Activated naive CD4-positive, alpha-beta T cell treated with anti-CD3 and anti-CD28 coated beads for 36 hours (primary cell): ENCODE measurements around the gene COBLL1. TPM values are rescaled to one million over a fixed set of nuclear protein-coding genes. Genes with fewer than 3 reads are reported as not detected.
"Not testable (repeated sequence)": the region's sequence is repeated elsewhere in the genome, so short reads cannot be mapped to it uniquely, and the experiment has no call there.

ENCODE experiments used
- CTCF ChIA-PET: fragments of 350-600 bp; sonication (Branson Sonifier 250); formaldehyde crosslinking; loops from one replicate; lab custom pipeline; 2021; ENCODE audit warnings: antibody characterized with exemption; lab: Charles Lee
- DNase-seq: peaks from one replicate; pipeline ENCODE4 v3.0.0-alpha.2; 2020
- H3K27ac Mint-ChIP-seq: one replicate; pipeline ENCODE4 v1.8.0; 2021; ENCODE audit warnings: mild to moderate bottlenecking, mixed read lengths
- H3K27me3 Mint-ChIP-seq: one replicate; pipeline ENCODE4 v1.8.0; 2021; ENCODE audit warnings: low read depth, mixed read lengths
- H3K36me3 Mint-ChIP-seq: one replicate; pipeline ENCODE4 v1.8.0; 2021; ENCODE audit warnings: low read depth, mixed read lengths
- H3K4me1 Mint-ChIP-seq: one replicate; pipeline ENCODE4 v1.8.0; 2021; ENCODE audit warnings: low read depth, mixed read lengths
- H3K4me3 Mint-ChIP-seq: one replicate; pipeline ENCODE4 v1.8.0; 2021; ENCODE audit warnings: mild to moderate bottlenecking, moderate library complexity, mixed read lengths
- H3K9me3 Mint-ChIP-seq: one replicate; pipeline ENCODE4 v1.8.0; 2021; ENCODE audit warnings: mixed read lengths
- intact Hi-C: fragments of 100-400 bp; cut with micrococcal nuclease; formaldehyde crosslinking; loops from one replicate; pipeline ENCODE4 v1.15.1; 2023
- total RNA-seq, 2 experiments: library from RNA; stranded (reverse); gene quantifications; one replicate each; pipeline ENCODE4 v1.2.3, GENCODE V29; 2021

Gene COBLL1
- total RNA-seq, 2 experiments from 2014 or later, result not detected

GRCh38 chr2:164725542-164725941 lies 116.1 kb downstream of the COBLL1 start:
- CTCF ChIA-PET, result no interaction called here

GRCh38 chr2:164722616-164723338 lies 118.8 kb downstream of the COBLL1 start:
- H3K4me3 Mint-ChIP-seq, result no peak overlapping the region
- CTCF ChIA-PET, result no interaction called here

More at GRCh38 chr2:164725542-164725941, 116.1 kb downstream of the COBLL1 start:
- H3K9me3 Mint-ChIP-seq, result no peaks in the 10 kb centered on the region
- no peaks in the 10 kb centered on the region for H3K36me3 Mint-ChIP-seq
- no peaks in the 10 kb centered on the region for H3K27me3 Mint-ChIP-seq
- no peak for DNase-seq
- no peak overlapping the region for H3K4me3 Mint-ChIP-seq
- intact Hi-C loops, result no loop called here
- H3K4me1 Mint-ChIP-seq, result no peaks in the 10 kb centered on the region
- H3K27ac Mint-ChIP-seq, result no peak overlapping the region

GRCh38 chr2:164721430-164721829 lies 120.2 kb downstream of the COBLL1 start:
- H3K27me3 Mint-ChIP-seq, result no peaks in the 10 kb centered on the region
- H3K4me3 Mint-ChIP-seq, result no peak overlapping the region
- no peaks in the 10 kb centered on the region for H3K4me1 Mint-ChIP-seq
- H3K36me3 Mint-ChIP-seq, result no peaks in the 10 kb centered on the region
- CTCF ChIA-PET, result no interaction called here
- intact Hi-C loops, result no loop called here
- H3K27ac Mint-ChIP-seq, result no peak overlapping the region
- H3K9me3 Mint-ChIP-seq, result no peaks in the 10 kb centered on the region
- DNase-seq, result no peak

More at GRCh38 chr2:164722616-164723338, 118.8 kb downstream of the COBLL1 start:
- H3K4me1 Mint-ChIP-seq, result no peaks in the 10 kb centered on the region
- no peaks in the 10 kb centered on the region for H3K9me3 Mint-ChIP-seq
- no peak for DNase-seq
- no peak overlapping the region for H3K27ac Mint-ChIP-seq
- H3K27me3 Mint-ChIP-seq, result no peaks in the 10 kb centered on the region
- intact Hi-C loops, result no loop called here
- H3K36me3 Mint-ChIP-seq, result no peaks in the 10 kb centered on the region

GRCh38 chr2:164719996-164720941 lies 121.4 kb downstream of the COBLL1 start:
- CTCF ChIA-PET, result interaction anchor here (1.4 kb wide), 1 partner anchor 160 kb away, joined by 4 read pairs; no protein-coding TSS in a partner anchor
- Mint-ChIP-seq H3K27ac (no peak overlapping the region), H3K9me3 (no peaks in the 10 kb centered on the region), H3K27me3 (no peaks in the 10 kb centered on the region), H3K4me1 (no peaks in the 10 kb centered on the region), H3K36me3 (no peaks in the 10 kb centered on the region), H3K4me3 (no peak overlapping the region)
- no peak for DNase-seq
- intact Hi-C loops, result loop anchor here (5.0 kb wide), 1 partner anchor 1373 kb away; no protein-coding TSS in a partner anchor

GRCh38 chr2:164717000-164717803 lies 124.4 kb downstream of the COBLL1 start:
- no peak overlapping the region for H3K27ac Mint-ChIP-seq
- no peaks in the 10 kb centered on the region for H3K4me1 Mint-ChIP-seq
- H3K4me3 Mint-ChIP-seq, result no peak overlapping the region
- CTCF ChIA-PET, result interaction anchor here (0.7 to 1.8 kb wide), 4 partner anchors 18 to 1349 kb away, joined by 3 to 4 read pairs (median 4); no protein-coding TSS in a partner anchor
- no peak for DNase-seq
- H3K9me3 Mint-ChIP-seq, result no peaks in the 10 kb centered on the region
- H3K27me3 Mint-ChIP-seq, result no peaks in the 10 kb centered on the region
- intact Hi-C loops, result loop anchor here (2.0 to 5.0 kb wide), 3 partner anchors 156 to 1548 kb away; no protein-coding TSS in a partner anchor
- H3K36me3 Mint-ChIP-seq, result no peaks in the 10 kb centered on the region

- no peak overlapping the region for H3K27ac Mint-ChIP-seq
- CTCF ChIA-PET, result no interaction called here
- no peak for DNase-seq
- H3K9me3 Mint-ChIP-seq, result no peaks in the 10 kb centered on the region
- intact Hi-C loops, result no loop called here
- no peaks in the 10 kb centered on the region for H3K27me3 Mint-ChIP-seq
- no peak overlapping the region for H3K4me3 Mint-ChIP-seq
- H3K36me3 Mint-ChIP-seq, result no peaks in the 10 kb centered on the region
- H3K4me1 Mint-ChIP-seq, result no peaks in the 10 kb centered on the region
These were observed 127.2 kb downstream of the COBLL1 start for GRCh38 chr2:164714471-164714870.

- intact Hi-C loops, result no loop called here
- no peaks in the 10 kb centered on the region for H3K27me3 Mint-ChIP-seq
- no peaks in the 10 kb centered on the region for H3K36me3 Mint-ChIP-seq
- DNase-seq, result no peak
- no peak overlapping the region for H3K4me3 Mint-ChIP-seq
- no peaks in the 10 kb centered on the region for H3K9me3 Mint-ChIP-seq
- CTCF ChIA-PET, result no interaction called here
- no peaks in the 10 kb centered on the region for H3K4me1 Mint-ChIP-seq
- no peak overlapping the region for H3K27ac Mint-ChIP-seq
These were observed 129.9 kb downstream of the COBLL1 start for GRCh38 chr2:164711766-164712138.

- Mint-ChIP-seq H3K4me1 (no peaks in the 10 kb centered on the region), H3K4me3 (no peak overlapping the region), H3K36me3 (no peaks in the 10 kb centered on the region), H3K9me3 (no peaks in the 10 kb centered on the region), H3K27ac (no peak overlapping the region), H3K27me3 (no peaks in the 10 kb centered on the region)
- intact Hi-C loops, result no loop called here
- CTCF ChIA-PET, result no interaction called here
- no peak for DNase-seq
These were observed 130.5 kb downstream of the COBLL1 start for GRCh38 chr2:164710837-164711765.

- H3K4me1 Mint-ChIP-seq, H3K4me3 Mint-ChIP-seq, H3K27ac Mint-ChIP-seq, H3K36me3 Mint-ChIP-seq, H3K27me3 Mint-ChIP-seq, CTCF ChIA-PET, DNase-seq, H3K9me3 Mint-ChIP-seq, intact Hi-C loops: not testable (repeated sequence)
These were observed 131.3 kb downstream of the COBLL1 start for GRCh38 chr2:164710252-164710836.

GRCh38 chr2:164706522-164706921 lies 135.1 kb downstream of the COBLL1 start:
- H3K27me3 Mint-ChIP-seq, result no peaks in the 10 kb centered on the region
- CTCF ChIA-PET, result no interaction called here
- H3K4me1 Mint-ChIP-seq, result no peaks in the 10 kb centered on the region
- DNase-seq, result no peak
- no peak overlapping the region for H3K27ac Mint-ChIP-seq
- no peaks in the 10 kb centered on the region for H3K36me3 Mint-ChIP-seq
- intact Hi-C loops, result no loop called here
- H3K4me3 Mint-ChIP-seq, result no peak overlapping the region
- H3K9me3 Mint-ChIP-seq, result no peaks in the 10 kb centered on the region
